ENCODE data around the gene ADAM17. TPM values are rescaled to one million over a fixed set of nuclear protein-coding genes. Genes with fewer than 3 reads are reported as not detected.

Gene ADAM17
- total RNA-seq, 1 donor, result 59.2 TPM

GRCh38 chr2:9460441-9461017 is 95.1 kb downstream of the ADAM17 start:
- no peak for DNase-seq (ENCODE audit: low read depth)
- H3K4me3 ChIP-seq (ENCODE audit: low read depth, low read length), result no peak overlapping the region
- no peak for TF ChIP-seq CTCF (IDR thresholded peaks at IDR 0.05; ENCODE audit: insufficient read depth, low read depth, low read length)

GRCh38 chr2:9451231-9451630 is 104.4 kb downstream of the ADAM17 start:
- DNase-seq (ENCODE audit: low read depth), result no peak
- no peak for TF ChIP-seq CTCF (IDR thresholded peaks at IDR 0.05; ENCODE audit: insufficient read depth, low read depth, low read length)
- H3K4me3 ChIP-seq (ENCODE audit: low read depth, low read length), result no peak overlapping the region

- no peak for TF ChIP-seq CTCF (IDR thresholded peaks at IDR 0.05; ENCODE audit: insufficient read depth, low read depth, low read length)
- H3K4me3 ChIP-seq (ENCODE audit: low read depth, low read length), result no peak overlapping the region
- DNase-seq (ENCODE audit: low read depth), result no peak
Measured at GRCh38 chr2:9445089-9445488, 110.5 kb downstream of the ADAM17 start.

GRCh38 chr2:9443526-9443925 is 112.1 kb downstream of the ADAM17 start:
- DNase-seq (ENCODE audit: low read depth), result no peak
- H3K4me3 ChIP-seq (ENCODE audit: low read depth, low read length), result no peak overlapping the region
- no peak for TF ChIP-seq CTCF (IDR thresholded peaks at IDR 0.05; ENCODE audit: insufficient read depth, low read depth, low read length)

- peak; percentile 49 for DNase-seq (ENCODE audit: low read depth)
- no peak overlapping the region for H3K4me3 ChIP-seq (ENCODE audit: low read depth, low read length)
- TF ChIP-seq CTCF (IDR thresholded peaks at IDR 0.05; ENCODE audit: insufficient read depth, low read depth, low read length), result no peak
Measured at GRCh38 chr2:9441556-9441955, 114.1 kb downstream of the ADAM17 start.

GRCh38 chr2:9440058-9440727 is 115.4 kb downstream of the ADAM17 start:
- TF ChIP-seq CTCF (IDR thresholded peaks at IDR 0.05; ENCODE audit: insufficient read depth, low read depth, low read length), result no peak
- peak; percentile 54 for DNase-seq (ENCODE audit: low read depth)
- no peak overlapping the region for H3K4me3 ChIP-seq (ENCODE audit: low read depth, low read length)
